Activated CD4-positive, alpha-beta T cell treated with anti-CD3 and anti-CD28 coated beads, Interleukin-2, amount 50 U/mL, for 48 hours (primary cell): ENCODE data around the gene RAB2B.
"Not testable (repeated sequence)": the region's sequence is repeated elsewhere in the genome, so short reads cannot be mapped to it uniquely, and the experiment has no call there.

ENCODE experiments used
- DNase-seq, 2 experiments: peaks; one replicate each; pipeline ENCODE4 v3.0.0-alpha.2; 2020

RAB2B gene

GRCh38 chr14:21486640-21487087, 9.9 kb upstream of the RAB2B start:
- DNase-seq, result no peak

GRCh38 chr14:21476523-21476924, 235 bp downstream of the RAB2B start:
- peak; percentile 85 to 86 for DNase-seq

- no peak for DNase-seq
Measured at GRCh38 chr14:21475767-21476522, 814 bp downstream of the RAB2B start.

GRCh38 chr14:21467616-21468015, 9.1 kb downstream of the RAB2B start:
- DNase-seq, result no peak

GRCh38 chr14:21455912-21456667, 20.7 kb downstream of the RAB2B start, which contains the start of gene CHD8:
Gene CHD8 (minus strand): TSS chr14:21456123. CDS start chr14:21431643, 24,480 bp downstream.
- peak; percentile 99 to 100 for DNase-seq

GRCh38 chr14:21455592-21455911, 21.2 kb downstream of the RAB2B start:
- no peak for DNase-seq

GRCh38 chr14:21454843-21455544, 21.8 kb downstream of the RAB2B start:
- DNase-seq, result peak in 1 of 2 experiments; percentile 14

GRCh38 chr14:21449899-21450216, 26.9 kb downstream of the RAB2B start:
- no peak for DNase-seq

- not testable (repeated sequence) for DNase-seq
Measured at GRCh38 chr14:21442657-21443056, 34.1 kb downstream of the RAB2B start.

GRCh38 chr14:21440859-21441258, 35.9 kb downstream of the RAB2B start:
- no peak for DNase-seq

- DNase-seq, result peak; percentile 100
Measured at GRCh38 chr14:21437063-21437901, 39.5 kb downstream of the RAB2B start.

- no peak for DNase-seq
Measured at GRCh38 chr14:21436567-21437062, 40.1 kb downstream of the RAB2B start.

- DNase-seq, result no peak
Measured at GRCh38 chr14:21431126-21431525, 45.6 kb downstream of the RAB2B start.

- no peak for DNase-seq
Measured at GRCh38 chr14:21428930-21429329, 47.8 kb downstream of the RAB2B start.

- no peak for DNase-seq
Measured at GRCh38 chr14:21426692-21427091, 50.1 kb downstream of the RAB2B start.

- no peak for DNase-seq
Measured at GRCh38 chr14:21419528-21419927, 57.2 kb downstream of the RAB2B start.

- DNase-seq, result no peak
Measured at GRCh38 chr14:21415329-21415728, 61.4 kb downstream of the RAB2B start.

GRCh38 chr14:21414137-21414631, 62.6 kb downstream of the RAB2B start:
- DNase-seq, result no peak
